Suppressor macrophage (primary cell): ENCODE data around the gene ZNF8.
"Not testable (repeated sequence)": the region's sequence is repeated elsewhere in the genome, so short reads cannot be mapped to it uniquely, and the experiment has no call there.

Experiments
- DNase-seq, 4 experiments: peaks; one replicate each; pipeline ENCODE4 v3.0.0-alpha.2; 2020 to 2022
- total RNA-seq, 17 experiments: gene quantifications; one replicate each; lab custom pipeline; 2026; ENCODE audit warnings: mixed read lengths in 6 of 17, inconsistent platforms in 3 of 17; lab: John Stamatoyannopoulos, UW

Gene ZNF8
- 0.90 to 11.7 (median 5.1) reads per million in 17 experiments for total RNA-seq

DNA sequence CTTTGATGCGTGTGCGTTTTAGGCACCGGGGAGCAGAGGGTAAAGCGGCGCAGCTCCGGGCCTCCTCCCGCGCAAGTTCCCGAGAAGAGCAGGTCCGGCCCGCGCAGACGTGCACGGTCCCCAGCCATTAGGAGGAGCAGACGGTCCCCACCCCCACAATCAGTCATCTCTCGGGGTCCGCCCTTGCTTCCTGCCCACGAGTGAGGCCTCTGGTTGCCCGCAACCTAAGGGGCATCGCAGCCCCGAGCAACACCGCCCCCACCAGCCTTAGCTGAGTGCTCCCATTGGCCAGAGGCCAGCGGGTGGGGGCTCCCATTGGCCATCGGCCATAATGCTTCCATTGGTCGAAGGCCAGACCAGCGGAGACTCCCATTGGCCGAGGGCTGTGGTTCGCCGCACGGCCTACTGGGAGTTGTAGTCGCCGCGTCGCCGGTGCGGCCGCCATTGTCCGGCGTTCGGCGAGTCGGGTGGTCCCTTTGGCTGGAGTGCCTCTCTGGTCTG lies at the start of gene ZNF8:
Gene ZNF8, plus strand, starts transcription at position 415 of the 501 bp plus-strand sequence. CDS start 127 bp downstream, outside the sequence.
- DNase-seq: peak; percentile 99

DNA sequence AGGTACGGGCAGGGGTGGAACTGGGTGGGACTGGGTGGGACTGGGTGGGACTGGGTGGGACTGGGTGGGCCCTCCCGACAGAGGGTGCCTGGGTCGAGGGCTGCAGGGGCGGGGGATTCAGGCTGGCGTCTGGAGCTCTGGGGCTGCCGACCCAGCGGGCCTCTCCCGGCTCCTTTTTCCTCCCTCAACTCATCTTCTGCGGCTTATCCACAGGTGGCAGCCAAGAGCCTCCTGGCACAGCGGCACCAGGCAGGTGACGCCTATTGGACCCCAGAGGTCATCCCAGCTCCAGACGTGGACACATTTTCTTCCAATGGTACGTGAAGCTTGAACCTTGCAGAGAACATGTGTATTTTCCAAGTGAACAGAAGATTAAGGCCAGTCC lies 49.5 kb upstream of the ZNF8 start:
- no peak for DNase-seq

DNA sequence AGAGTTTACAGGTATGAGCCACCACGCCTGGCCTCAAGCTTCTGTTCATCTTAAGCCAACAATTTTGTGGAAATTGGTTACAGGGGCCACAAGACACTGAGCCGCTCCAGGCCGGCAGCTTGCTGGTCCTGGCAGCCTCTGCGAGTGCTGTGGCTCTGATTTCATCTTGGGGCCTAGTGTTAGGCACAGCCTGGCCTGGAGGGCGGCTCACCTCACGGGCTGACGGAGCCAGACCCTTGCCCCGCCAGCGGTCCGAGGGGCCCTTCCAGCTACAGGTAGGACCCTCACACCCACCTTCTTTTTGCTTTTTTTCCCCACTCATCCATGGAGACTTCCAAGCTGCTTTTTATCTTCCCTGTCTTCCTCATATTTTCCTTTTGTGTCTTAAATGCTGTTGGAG lies 41.4 kb upstream of the ZNF8 start:
- no peak for DNase-seq

DNA sequence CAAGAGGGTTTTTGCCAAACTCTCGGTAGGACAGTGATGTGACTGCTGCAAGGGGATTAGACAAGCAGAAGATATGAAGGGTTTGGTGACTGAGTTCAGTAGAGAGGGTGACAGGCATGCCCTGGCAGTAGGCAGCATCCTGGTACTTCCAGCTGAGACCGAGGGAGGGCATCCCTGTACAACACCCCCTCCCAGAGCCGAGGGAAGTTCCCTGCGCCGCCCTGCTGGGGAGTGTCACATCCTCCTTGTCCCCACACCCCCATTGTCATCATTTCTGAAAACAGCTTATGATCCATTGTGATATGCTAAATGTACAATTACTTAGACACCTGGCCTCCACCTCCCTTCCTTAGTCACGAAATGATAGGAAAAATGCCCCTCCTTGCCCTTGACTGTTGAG lies 35.4 kb upstream of the ZNF8 start:
- no peak for DNase-seq

DNA sequence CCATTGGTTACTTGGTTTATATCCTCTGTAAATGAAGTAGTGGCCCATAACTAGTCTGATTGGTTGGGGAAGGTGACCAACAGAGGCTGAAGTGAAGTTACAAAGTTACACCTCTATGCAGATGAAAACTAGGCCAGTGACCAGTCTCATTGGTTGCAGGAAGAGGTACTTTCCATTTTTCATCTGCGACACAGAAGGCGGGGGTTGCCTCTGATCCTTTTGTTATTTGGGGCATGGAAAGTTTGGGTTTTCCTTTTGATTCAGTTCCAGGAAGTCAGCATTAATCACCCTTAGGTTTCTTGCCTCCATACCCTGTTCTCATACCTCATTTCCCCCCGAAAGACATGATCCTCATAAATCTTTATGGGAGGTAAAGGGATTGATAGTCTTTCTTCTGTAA lies 29.9 kb upstream of the ZNF8 start:
- no peak for DNase-seq

DNA sequence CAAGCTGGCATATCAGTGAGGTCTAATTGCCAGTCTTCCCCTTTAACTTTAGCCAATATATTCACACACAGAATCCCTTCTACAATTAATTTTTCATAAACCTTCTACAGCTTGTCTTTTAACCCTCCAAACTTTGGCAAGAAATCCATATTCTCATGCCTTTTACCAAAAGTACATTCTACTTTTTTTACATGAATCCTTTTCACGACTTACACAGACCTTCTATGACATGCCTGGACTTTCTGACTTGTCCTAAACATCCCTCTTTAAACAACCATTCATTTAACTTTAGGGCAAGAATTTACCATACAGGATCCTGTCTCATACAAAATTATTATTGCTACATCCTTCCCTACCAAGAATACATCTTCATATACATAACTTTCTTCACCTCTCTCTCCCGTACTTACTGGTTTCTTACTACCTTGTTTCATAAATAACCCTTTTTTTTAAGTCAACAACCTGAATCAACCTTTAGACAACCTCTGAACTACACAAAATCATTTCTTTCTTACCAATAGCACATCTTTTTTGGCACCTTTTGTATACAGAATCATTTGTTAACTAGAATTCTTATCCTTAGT lies 26.6 kb upstream of the ZNF8 start:
- DNase-seq: no peak

DNA sequence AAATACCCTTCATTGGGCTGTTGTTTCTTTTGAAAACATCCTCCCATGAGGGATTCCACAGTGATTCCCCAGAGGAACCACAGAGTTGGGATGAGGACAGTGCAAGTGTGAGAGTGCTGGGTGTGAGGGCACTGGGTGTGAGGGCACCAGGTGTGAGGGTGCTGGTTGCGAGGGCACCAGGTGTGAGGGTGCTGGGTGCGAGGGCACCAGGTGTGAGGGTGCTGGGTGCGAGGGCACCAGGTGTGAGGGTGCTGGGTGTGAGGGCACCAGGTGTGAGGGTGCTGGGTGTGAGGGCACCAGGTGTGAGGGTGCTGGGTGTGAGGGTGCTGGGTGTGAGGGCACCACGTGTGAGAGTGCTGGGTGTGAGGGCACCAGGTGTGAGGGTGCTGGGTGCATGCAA lies 20.5 kb upstream of the ZNF8 start:
- DNase-seq: not testable (repeated sequence)

DNA sequence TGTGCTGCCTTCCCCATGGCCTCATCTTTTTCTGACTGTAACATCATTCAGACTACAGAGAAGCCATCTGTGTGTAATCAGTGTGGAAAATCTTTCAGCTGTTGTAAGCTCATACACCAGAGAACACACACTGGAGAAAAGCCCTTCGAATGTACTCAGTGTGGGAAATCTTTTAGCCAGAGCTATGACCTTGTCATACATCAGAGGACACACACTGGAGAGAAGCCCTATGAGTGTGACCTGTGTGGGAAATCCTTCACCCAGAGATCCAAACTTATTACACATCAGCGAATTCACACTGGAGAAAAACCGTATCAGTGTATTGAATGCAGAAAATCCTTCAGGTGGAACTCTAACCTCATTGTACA lies 17.2 kb upstream of the ZNF8 start:
- no peak for DNase-seq

DNA sequence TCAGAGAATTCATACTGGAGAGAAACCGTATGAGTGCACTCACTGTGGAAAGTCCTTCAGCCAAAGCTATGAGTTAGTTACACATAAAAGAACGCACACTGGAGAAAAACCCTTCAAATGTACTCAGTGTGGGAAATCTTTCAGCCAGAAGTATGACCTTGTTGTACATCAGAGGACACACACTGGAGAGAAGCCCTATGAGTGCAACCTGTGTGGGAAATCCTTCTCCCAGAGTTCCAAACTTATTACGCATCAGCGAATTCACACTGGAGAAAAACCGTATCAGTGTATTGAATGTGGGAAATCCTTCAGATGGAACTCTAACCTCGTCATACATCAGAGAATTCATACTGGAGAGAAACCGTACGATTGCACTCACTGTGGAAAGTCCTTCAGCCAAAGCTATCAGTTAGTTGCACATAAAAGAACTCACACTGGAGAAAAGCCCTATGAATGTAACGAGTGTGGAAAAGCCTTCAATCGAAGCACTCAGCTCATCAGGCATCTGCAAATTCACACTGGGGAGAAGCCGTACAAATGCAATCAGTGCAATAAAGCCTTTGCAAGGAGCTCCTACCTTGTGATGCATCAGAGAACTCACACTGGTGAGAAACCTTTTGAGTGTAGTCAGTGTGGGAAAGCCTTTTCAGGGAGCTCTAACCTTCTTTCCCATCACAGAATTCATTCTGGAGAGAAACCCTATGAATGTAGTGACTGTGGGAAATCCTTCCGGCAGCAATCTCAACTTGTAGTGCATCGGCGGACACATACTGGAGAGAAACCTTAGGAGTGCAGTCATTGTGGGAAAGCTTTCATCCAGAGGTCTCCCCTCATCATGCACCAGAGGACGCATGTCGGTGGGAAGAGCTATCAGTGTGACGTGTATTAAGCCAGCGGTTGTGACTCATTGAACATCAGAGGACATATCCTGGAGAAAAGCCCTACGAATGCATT lies 16.5 kb upstream of the ZNF8 start:
- DNase-seq: peak in 2 of 4 experiments; percentile 2 to 9

DNA sequence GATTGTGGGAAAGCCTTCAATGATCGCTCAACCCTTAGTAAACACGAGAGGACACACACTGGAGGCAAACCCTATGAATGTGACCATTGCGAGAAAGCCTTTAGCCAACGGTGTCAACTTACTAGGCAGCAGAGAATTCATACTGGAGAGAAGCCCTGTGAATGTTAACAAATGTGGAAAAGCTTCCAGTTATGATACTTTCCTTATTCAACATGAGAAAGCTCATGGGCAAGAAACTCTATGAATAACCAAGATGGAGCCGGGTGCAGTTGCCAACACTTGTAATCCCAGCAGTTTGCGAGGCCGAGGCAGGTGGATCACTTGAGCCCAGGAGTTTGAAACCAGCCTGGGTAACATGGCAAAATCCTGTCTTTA lies 15.8 kb upstream of the ZNF8 start:
- DNase-seq: no peak

DNA sequence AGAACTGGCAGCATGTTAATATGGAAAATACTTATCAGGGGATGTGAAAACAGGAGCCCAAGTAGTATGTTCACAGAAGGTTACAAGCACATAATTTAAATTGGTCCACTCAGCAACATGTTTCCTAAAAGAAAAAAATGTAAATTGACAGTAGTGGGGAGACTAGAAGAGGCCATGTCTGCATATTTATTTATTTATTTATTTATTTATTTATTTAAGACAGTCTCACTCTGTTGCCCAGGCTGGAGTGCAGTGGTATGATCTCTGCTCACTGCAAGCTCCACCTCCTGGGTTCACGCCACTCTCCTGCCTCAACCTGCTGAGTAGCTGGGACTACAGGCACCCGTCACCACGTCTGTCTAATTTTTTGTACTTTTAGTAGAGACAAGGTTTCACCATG lies 13.7 kb upstream of the ZNF8 start:
- DNase-seq: no peak

DNA sequence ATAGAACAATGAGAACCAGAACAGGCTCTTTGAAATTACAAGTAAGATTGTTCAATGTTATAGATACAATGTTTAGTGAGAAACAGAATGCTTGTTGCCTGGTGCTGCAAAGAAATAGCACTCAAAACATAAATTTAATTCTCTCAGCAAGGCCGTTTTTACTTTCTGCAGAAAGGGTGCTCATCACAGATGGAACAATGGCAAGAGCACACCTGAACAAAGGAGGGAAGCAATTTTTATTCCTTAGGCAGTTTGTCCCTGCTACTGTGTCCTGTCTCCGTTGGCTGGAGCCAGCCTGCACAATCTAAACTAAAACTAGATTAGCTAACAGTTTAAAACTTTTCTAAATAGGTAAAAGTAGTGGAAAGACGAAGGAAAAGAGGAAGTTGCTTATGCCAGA lies 10.4 kb upstream of the ZNF8 start:
- DNase-seq: no peak

DNA sequence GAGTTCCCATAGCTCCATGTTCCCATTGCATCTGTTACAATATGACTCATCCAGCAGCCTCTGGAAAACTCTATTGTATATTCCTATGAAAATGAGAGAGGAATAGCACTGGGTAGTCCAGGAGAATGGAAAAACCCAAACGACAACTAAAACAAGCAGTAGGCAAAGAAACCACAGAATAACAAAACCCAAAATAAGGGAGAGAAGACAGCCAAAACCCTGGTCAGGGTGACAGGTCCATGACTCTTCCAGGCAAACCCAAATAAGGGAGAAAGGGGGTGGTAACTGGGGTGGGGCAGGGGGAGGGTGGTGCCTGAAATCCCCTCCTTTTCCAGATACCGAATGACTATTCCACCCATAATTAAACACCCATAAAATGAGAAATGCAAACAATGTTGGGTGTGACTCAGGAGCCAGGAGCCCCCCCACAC lies 4.0 kb upstream of the ZNF8 start:
- no peak for DNase-seq

DNA sequence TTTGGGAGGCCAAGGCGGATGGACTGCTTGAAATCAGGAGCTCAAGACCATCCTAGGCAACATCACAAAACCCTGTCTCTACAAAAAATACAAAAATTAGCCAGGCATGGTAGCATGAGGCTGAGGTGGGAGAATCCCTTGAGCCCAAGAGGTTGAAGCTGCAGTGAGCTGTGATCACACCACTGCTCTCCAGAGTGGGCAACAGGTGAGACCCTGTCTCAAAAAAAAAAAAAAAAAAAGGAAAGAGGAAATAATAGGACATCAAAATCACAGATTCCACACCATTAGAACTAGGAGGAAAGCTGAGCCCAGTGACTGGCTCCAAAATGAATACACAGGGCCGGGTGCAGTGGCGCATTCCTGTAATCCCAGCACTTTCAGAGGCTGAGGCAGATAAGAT lies 3.2 kb upstream of the ZNF8 start:
- no peak for DNase-seq

DNA sequence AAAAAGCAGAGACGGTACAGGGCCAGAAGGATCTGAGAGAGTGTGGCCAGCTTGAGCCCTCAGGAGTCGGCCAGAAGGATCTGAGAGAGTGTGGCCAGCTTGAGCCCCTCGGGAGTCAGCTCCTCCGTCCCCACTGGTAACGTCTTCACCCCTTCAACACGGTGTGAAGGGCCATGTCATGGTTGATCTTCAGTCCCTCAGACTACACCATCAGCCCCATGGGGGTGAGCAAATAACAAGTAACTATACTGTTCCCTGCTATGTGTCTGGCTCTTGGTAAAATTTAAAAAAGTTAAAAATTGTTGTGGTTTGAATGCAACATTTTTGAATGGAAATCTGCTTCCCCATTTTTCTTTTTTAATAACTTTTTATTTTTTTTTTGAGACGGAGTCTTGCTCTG lies 1.6 kb upstream of the ZNF8 start:
- DNase-seq: no peak

DNA sequence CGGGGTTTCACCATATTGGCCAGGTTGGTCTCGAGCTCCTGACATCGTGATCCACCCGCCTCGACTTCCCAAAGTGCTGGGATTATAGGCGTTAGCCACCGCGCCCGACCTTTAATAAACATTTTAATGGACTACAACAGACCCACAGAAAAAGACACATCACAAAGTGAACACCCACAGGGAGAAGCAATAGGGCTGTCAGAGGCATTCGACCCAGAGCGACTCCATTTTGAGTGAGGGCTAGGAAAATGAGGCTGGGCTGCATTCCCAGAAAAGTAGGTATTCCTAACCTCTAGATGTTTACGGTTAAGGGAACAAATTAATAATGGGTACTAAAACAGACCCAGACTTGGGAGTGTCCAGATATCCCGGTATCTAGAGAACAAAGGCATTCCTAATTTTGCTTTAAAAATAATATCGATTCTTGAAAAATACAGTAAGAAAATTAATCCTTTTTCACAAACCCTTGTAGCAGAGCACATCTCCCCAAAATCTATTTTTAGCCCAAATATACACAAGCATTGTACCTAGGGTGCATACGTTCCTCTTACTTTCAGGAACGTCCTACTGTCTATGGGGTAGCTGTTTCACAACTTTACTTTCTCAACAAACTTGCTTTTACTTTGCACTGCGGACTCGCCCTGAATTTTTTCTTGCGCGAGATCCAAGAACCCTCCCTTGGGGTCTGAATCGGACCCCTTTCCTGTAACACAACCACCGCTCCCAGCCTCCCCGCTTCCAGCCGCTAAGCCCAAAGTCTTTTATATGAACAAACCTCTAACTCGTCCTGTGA lies 811 bp upstream of the ZNF8 start:
- DNase-seq: no peak

DNA sequence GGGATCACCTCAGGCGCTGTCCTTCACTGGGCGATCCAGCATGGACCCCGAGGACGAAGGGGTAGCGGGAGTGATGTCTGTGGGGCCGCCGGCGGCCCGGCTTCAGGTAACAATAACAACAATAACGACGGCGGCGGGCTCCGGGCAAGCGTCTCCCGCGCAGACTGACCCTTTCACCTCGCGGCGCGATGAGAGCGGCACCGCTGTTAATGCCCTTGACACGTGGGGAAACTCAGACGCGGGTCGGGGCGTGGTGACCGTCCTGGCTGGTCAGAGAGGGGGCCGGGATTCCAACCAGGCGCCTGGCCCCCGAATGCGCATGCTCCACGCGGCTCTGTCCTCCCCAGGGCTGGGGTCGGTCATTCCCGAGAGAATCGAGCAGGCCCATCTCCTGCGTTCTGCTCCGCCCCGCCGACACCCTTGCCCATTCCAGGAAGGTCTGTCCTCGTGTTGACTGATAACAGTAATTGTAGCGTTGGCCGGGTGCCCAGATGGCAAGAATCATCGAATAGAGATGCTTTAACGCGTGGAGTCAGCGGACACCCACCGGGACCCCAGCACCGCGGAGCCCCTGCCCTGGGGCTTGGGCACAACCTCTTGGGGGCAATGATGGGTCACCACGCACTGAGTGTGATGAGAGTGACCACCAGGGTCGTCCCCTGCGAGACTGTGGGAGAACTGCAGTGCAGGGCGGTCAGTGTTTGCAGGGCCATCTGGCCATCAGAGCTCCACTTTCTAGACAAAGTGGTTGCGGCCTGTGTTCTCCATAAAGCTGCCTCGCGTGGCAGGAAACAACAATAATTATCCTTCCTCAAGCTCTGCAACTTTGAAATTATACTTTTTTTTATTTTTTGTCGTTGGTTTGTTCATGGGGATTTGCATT lies 528 bp downstream of the ZNF8 start:
- DNase-seq: peak; percentile 53 to 78 (median 63)

DNA sequence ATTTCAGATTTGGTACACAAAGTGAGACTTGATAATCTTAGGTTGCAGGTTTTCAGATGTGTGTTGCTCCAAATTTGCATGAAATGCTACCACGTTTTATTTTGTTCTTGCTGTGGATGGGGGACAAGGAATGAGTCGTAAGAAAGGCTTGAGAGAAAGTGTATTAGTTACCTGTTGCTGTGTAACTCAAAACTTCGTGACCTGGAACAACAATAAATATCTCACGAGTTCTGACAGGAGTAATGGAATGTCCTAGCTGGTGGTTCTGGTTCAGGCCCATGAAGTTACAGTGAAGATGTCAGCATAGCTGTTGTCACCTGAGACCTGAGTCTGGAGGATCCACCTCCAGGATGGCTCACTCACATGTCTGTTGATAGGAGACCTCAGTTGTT lies 1.2 kb downstream of the ZNF8 start:
- no peak for DNase-seq

DNA sequence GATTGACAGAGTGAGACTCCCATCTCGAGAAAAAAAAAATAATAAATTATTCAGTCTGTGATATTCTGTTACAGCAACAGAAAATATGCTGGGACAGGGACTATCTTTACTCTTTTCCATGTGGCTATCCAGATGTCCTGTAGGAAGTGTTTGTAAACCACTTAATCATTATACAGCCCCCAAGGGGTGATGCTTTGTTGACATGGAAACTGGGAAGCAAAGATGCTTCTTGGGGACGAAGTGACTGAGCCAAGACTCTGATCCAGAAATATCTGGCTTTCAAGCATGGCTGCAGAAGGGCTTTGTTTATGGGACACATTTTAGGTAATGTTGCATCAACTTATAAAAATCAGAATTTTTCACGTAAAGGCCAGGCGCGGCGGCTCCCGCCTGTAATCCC lies 5.4 kb downstream of the ZNF8 start:
- no peak for DNase-seq

DNA sequence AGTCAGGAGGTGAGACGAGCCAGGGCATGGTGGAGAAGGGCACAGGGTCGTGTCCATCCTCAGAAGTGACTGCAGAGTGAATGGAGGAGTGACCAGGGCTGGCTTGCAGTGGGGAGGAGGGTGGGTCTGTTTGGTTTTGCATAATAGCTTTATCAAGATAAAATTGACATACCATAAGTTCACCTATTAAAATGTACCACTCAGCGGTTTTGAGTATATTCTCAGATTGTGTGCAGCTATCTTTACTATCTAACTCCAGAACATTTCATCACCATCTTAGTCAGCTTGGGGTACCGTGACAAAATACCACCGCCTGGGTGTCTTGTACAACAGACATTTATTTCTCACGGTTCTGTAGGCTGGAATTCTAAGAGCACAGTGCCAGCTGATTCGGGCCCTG lies 13.2 kb downstream of the ZNF8 start:
- no peak for DNase-seq

DNA sequence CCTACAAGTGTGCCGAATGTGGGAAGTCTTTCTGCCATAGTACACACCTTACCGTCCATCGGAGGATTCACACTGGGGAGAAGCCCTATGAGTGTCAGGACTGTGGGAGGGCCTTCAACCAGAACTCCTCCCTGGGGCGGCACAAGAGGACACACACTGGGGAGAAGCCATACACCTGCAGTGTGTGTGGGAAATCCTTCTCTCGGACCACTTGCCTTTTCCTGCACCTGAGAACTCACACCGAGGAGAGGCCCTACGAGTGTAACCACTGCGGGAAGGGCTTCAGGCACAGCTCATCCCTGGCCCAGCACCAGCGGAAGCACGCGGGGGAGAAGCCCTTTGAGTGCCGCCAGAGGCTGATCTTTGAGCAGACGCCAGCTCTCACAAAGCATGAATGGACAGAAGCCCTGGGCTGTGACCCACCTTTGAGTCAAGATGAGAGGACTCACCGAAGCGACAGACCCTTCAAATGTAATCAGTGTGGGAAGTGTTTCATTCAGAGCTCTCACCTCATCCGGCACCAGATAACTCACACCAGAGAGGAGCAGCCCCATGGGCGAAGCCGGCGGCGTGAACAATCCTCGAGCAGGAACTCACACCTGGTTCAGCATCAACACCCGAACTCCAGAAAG lies 16.1 kb downstream of the ZNF8 start:
- DNase-seq: no peak

DNA sequence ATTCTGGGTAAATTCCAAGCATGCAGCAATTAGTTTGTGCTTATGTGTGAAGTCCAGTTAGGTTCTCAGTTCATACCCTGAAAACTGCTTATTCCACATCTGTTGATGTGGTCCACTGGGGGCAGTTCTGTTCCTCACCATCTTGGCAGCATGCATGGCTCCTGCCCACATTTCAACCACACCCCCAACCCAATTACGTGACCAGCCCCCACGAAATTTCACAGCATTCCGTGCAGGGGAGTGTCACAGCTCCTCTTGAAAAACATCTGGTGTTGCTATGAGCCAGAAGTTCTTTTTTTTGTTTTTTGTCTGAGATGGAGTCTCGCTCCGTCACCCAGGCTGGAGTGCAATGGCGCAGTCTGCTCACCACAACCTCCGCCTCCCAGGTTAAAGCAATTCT lies 17.3 kb downstream of the ZNF8 start:
- DNase-seq: no peak
